Glomerular visceral epithelial cell (primary cell): ENCODE data around the gene HINFP.
"Not testable (repeated sequence)": the region's sequence is repeated elsewhere in the genome, so short reads cannot be mapped to it uniquely, and the experiment has no call there.

Experiments
- DNase-seq: peaks from one replicate; pipeline ENCODE4 v3.0.0-alpha.2; 2016; ENCODE audit errors: extremely low spot score

The HINFP gene

GRCh38 chr11:119155733-119156492 lies 34.5 kb downstream of the HINFP start:
- no peak for DNase-seq

- no peak for DNase-seq
These were observed 35.1 kb downstream of the HINFP start for GRCh38 chr11:119156496-119156895.

- DNase-seq = no peak
These were observed 35.7 kb downstream of the HINFP start for GRCh38 chr11:119157063-119157462.

- DNase-seq = no peak
These were observed 37.1 kb downstream of the HINFP start for GRCh38 chr11:119158467-119158866.

- DNase-seq = no peak
These were observed 38.8 kb downstream of the HINFP start for GRCh38 chr11:119160151-119160550.

- no peak for DNase-seq
These were observed 40.5 kb downstream of the HINFP start for GRCh38 chr11:119161871-119162270.

- peak; percentile 87 for DNase-seq
These were observed 45.1 kb downstream of the HINFP start for GRCh38 chr11:119166368-119167076.

GRCh38 chr11:119167077-119167458 lies 45.7 kb downstream of the HINFP start:
- DNase-seq = peak; percentile 19

GRCh38 chr11:119167933-119168332 lies 46.6 kb downstream of the HINFP start:
- no peak for DNase-seq

GRCh38 chr11:119168471-119169281 lies 47.3 kb downstream of the HINFP start, which contains the start of gene NLRX1:
TSS of gene NLRX1 (plus strand) at chr11:119168725. CDS start at chr11:119171404, 2,679 bp downstream.
- peak; percentile 83 for DNase-seq

- peak; percentile 67 for DNase-seq
These were observed 47.9 kb downstream of the HINFP start for GRCh38 chr11:119169282-119169719.

GRCh38 chr11:119172513-119172912 lies 51.1 kb downstream of the HINFP start:
- DNase-seq = no peak

- DNase-seq = no peak
These were observed 52.1 kb downstream of the HINFP start for GRCh38 chr11:119173453-119173852.

GRCh38 chr11:119175493-119176077 lies 54.2 kb downstream of the HINFP start:
- DNase-seq = no peak

- no peak for DNase-seq
These were observed 56.8 kb downstream of the HINFP start for GRCh38 chr11:119178166-119178680.

GRCh38 chr11:119179342-119179741 lies 58.0 kb downstream of the HINFP start:
- no peak for DNase-seq

- DNase-seq = no peak
These were observed 58.6 kb downstream of the HINFP start for GRCh38 chr11:119179983-119180382.

- DNase-seq = no peak
These were observed 59.6 kb downstream of the HINFP start for GRCh38 chr11:119180729-119181676.

- DNase-seq = no peak
These were observed 60.5 kb downstream of the HINFP start for GRCh38 chr11:119181677-119182412.

- not testable (repeated sequence) for DNase-seq
These were observed 63.0 kb downstream of the HINFP start for GRCh38 chr11:119184399-119184798.
